Transverse colon (tissue), 4 donors: Measurements from ENCODE around the gene DEDD. TPM values are rescaled to one million over a fixed set of nuclear protein-coding genes. Genes with fewer than 3 reads are reported as not detected.
A peak's percentile ranks its signal among the peaks of the same experiment; 100 is the strongest.

Source experiments
- DNase-seq: peaks from one replicate; pipeline ENCODE4 v3.0.0-alpha.2; 2019
- H3K27ac ChIP-seq, 4 donors: fragments of 200-600 bp; sonication (generic); 2 replicates each; pipeline ENCODE4 v1.5.1; 2016 to 2018; ENCODE audit warnings: inconsistent platforms in 4 of 4
- H3K27me3 ChIP-seq: fragments of 200-600 bp; sonication (generic); 2 replicates; pipeline ENCODE4 v1.5.1; 2017; ENCODE audit warnings: inconsistent platforms
- H3K36me3 ChIP-seq, 4 donors: fragments of 200-600 bp; sonication (generic); 2 replicates each; pipeline ENCODE4 v1.5.1; 2017 to 2019; ENCODE audit warnings: inconsistent platforms in 4 of 4
- H3K4me1 ChIP-seq, 4 donors: fragments of 200-600 bp; sonication (generic); 2 replicates each; pipeline ENCODE4 v1.5.1; 2017 to 2020; ENCODE audit warnings: inconsistent platforms in 4 of 4
- H3K4me3 ChIP-seq, 4 donors: fragments of 200-600 bp; sonication (generic); 1 replicate in 1 of 4; 2 replicates in 3 of 4; pipeline versions ENCODE4 v1.5.1 to v1.6.1; 2017 to 2019; ENCODE audit warnings: inconsistent platforms in 4 of 4
- H3K9me3 ChIP-seq, 2 donors: fragments of 200-600 bp; sonication (generic); 2 replicates each; pipeline ENCODE4 v1.5.1; 2017 to 2019; ENCODE audit warnings: inconsistent platforms in 2 of 2
- EP300 ChIP-seq: sonication (generic); formaldehyde crosslinking; IDR thresholded peaks from one replicate; pipeline ENCODE4 v1.6.1; 2017; ENCODE audit warnings: antibody characterized with exemption, low read depth
- POLR2A ChIP-seq: fragments of 450-650 bp; IDR thresholded peaks from one replicate; pipeline ENCODE4 v1.6.1; 2016; ENCODE audit warnings: antibody characterized with exemption, mild to moderate bottlenecking, moderate library complexity
- POLR2AphosphoS5 ChIP-seq, 3 donors: sonication (generic); formaldehyde crosslinking; IDR thresholded peaks; one replicate each; pipeline ENCODE4 v1.6.1; 2016; ENCODE audit warnings: antibody characterized with exemption in 3 of 3
- WGBS, 2 donors: methylation state at CpG; one replicate each; pipeline ENCODE4 v1.1.5; 2018; ENCODE audit warnings: low coverage in 1 of 2; 5-methylcytosine and 5-hydroxymethylcytosine counted together
- in situ Hi-C, 4 donors: fragments of 200-750 bp; cut with MboI; loops; one replicate each; pipeline versions ENCODE4 v1.15.0 to v1.15.1; 2017; ENCODE audit warnings: low sequenced_read_pairs in 3 of 4, low pct_ligation_motif_present in 1 of 4, low pct_unique_long_range_greater_than_20kb in 1 of 4
- intact Hi-C: fragments of 100-400 bp; cut with DNase I; formaldehyde crosslinking; loops from one replicate; pipeline ENCODE4 v1.15.1; 2023; ENCODE audit warnings: low total_unique reads
- total RNA-seq, 4 donors: library from RNA; depleted of rRNA; stranded (reverse); fragments of >200 nt; gene quantifications; one replicate each; pipeline ENCODE4 v1.1.0, GENCODE V29; 2016
- TF ChIP-seq, protein P1 (sequence below), 5 experiments: fragments of 200-600 bp in 3 of 5; fragments of 450-650 bp in 2 of 5; sonication (generic) in 3 of 5; IDR thresholded peaks; 1 replicate in 2 of 5; 2 replicates in 3 of 5; pipeline ENCODE4 v1.5.1; 2016 to 2017; ENCODE audit warnings: antibody characterized with exemption in 5 of 5, inconsistent platforms in 3 of 5, mild to moderate bottlenecking in 2 of 5, moderate library complexity in 1 of 5

Gene DEDD
- total RNA-seq, 4 donors from 2014 or later = 30.3 to 73.7 (median 38.6) TPM

- no peaks in the 10 kb centered on the region for H3K36me3 ChIP-seq
- no peaks in the 10 kb centered on the region for H3K9me3 ChIP-seq
- TF ChIP-seq POLR2AphosphoS5 (IDR thresholded peaks at IDR 0.05) (peak in 2 of 3 donors; percentile 76 to 80), EP300 (no peak), POLR2A (peak; percentile 73)
- TF ChIP-seq, protein P1, sequence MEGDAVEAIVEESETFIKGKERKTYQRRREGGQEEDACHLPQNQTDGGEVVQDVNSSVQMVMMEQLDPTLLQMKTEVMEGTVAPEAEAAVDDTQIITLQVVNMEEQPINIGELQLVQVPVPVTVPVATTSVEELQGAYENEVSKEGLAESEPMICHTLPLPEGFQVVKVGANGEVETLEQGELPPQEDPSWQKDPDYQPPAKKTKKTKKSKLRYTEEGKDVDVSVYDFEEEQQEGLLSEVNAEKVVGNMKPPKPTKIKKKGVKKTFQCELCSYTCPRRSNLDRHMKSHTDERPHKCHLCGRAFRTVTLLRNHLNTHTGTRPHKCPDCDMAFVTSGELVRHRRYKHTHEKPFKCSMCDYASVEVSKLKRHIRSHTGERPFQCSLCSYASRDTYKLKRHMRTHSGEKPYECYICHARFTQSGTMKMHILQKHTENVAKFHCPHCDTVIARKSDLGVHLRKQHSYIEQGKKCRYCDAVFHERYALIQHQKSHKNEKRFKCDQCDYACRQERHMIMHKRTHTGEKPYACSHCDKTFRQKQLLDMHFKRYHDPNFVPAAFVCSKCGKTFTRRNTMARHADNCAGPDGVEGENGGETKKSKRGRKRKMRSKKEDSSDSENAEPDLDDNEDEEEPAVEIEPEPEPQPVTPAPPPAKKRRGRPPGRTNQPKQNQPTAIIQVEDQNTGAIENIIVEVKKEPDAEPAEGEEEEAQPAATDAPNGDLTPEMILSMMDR (IDR thresholded peaks at IDR 0.05) = peak in 4 of 5 experiments; percentile 20 to 60 (median 42)
- WGBS, 2 donors = 1% methylated on average over 49 of the region's 60 CpGs; no CpG with 5 or more reads in 1 of the 2 donors
- intact Hi-C loops (no loop called here), in situ Hi-C loops (no loop called here)
- DNase-seq = peak; percentile 94
- H3K27ac ChIP-seq = peak within 1 kb of the TSS; percentile 89 to 93 (median 90)
- no peaks in the 10 kb centered on the region for H3K27me3 ChIP-seq
- peaks cover 4 to 38% (median 28%) of the 10 kb centered on the region in 4 donors for H3K4me1 ChIP-seq
- peak within 1 kb of the TSS; percentile 70 to 88 (median 80) for H3K4me3 ChIP-seq
Measured at GRCh38 chr1:161159087-161159912, 26.8 kb upstream of the DEDD start, which contains the start of gene USP21. TSS of gene USP21 (plus strand) at chr1:161159500. CDS start at chr1:161160641, 1,141 bp downstream.

DNA sequence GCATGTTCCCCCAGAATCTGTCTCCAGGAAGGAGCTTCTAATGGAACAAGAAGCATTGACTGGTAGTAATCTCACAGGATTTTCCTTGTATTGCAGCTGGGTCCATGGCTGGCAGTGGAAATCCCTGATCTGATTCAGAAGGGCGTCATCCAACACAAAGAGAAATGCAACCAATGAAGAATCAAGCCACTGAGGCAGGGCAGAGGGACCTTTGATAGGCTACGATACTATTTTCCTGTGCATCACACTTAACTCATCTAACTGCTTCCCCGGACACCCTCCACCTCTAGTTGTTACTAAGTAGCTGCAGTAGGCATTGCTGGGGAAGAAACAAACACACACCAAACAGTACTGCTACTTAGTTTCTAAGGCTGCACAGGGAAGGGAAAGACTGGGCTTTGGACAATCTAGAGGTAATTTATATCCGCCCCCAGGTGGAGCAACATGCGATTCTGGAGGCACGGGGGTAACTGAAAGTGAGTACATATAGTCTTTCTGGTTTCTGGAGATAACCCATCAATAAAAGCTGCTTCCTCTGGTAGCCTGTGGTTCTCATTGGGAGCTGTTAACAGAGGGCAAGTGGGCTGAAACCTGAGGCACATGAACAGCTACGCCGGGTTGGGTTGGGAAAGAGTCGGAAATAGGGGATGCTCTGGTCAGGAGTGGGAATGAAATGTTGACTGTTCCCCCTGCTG lies 26.0 kb upstream of the DEDD start:
- DNase-seq = no peak

GRCh38 chr1:161157867-161158266 lies 25.4 kb upstream of the DEDD start:
- intact Hi-C loops = no loop called here
- WGBS, 2 donors = 91% methylated on average over 1 of the region's 1 CpG; no CpG with 5 or more reads in 1 of the 2 donors
- Histone ChIP-seq H3K4me1 (peaks cover 4 to 42% (median 28%) of the 10 kb centered on the region in 4 donors), H3K27ac (no peak overlapping the region), H3K9me3 (no peaks in the 10 kb centered on the region), H3K27me3 (no peaks in the 10 kb centered on the region), H3K4me3 (no peak overlapping the region), H3K36me3 (no peaks in the 10 kb centered on the region)
- TF ChIP-seq EP300 (no peak), POLR2A (no peak), POLR2AphosphoS5 (IDR thresholded peaks at IDR 0.05) (no peak)
- TF ChIP-seq, protein P1 (IDR thresholded peaks at IDR 0.05) = no peak
- in situ Hi-C loops = no loop called here
- no peak for DNase-seq

More for the DNA sequence above, 26.0 kb upstream of the DEDD start:
- Histone ChIP-seq H3K27ac (peak overlapping the region; percentile 89 to 93 (median 90)), H3K9me3 (no peaks in the 10 kb centered on the region), H3K36me3 (no peaks in the 10 kb centered on the region), H3K4me1 (peaks cover 4 to 39% (median 28%) of the 10 kb centered on the region in 4 donors), H3K4me3 (peak overlapping the region in 2 of 4 donors; percentile 85 to 88), H3K27me3 (no peaks in the 10 kb centered on the region)
- in situ Hi-C loops (no loop called here), intact Hi-C loops (no loop called here)
- TF ChIP-seq EP300 (no peak), POLR2A (no peak), POLR2AphosphoS5 (IDR thresholded peaks at IDR 0.05) (no peak)
- TF ChIP-seq, protein P1 (IDR thresholded peaks at IDR 0.05) = no peak
- 67% methylated on average over 9 of the region's 9 CpGs; no CpG with 5 or more reads in 1 of the 2 donors for WGBS, 2 donors
